Endodermal cell (in vitro differentiated cells): ENCODE results near the gene NRXN3. TPM values are rescaled to one million over a fixed set of nuclear protein-coding genes. Genes with fewer than 3 reads are reported as not detected.

ENCODE experiments used
- DNase-seq: peaks from one replicate; pipeline ENCODE4 v3.0.0-alpha.2; 2017
- H3K27ac ChIP-seq: 2 replicates; pipeline ENCODE4 v1.5.1; 2013; ENCODE audit warnings: mild to moderate bottlenecking, low read depth, low read length, moderate library complexity
- H3K27me3 ChIP-seq: 2 replicates; pipeline ENCODE4 v1.6.1; 2013; ENCODE audit warnings: mild to moderate bottlenecking, low read length, moderate library complexity; ENCODE audit not compliant: insufficient read depth, control insufficient read depth, poor library complexity, severe bottlenecking
- H3K36me3 ChIP-seq: 2 replicates; pipeline ENCODE4 v1.7.0; 2013; ENCODE audit warnings: mild to moderate bottlenecking, low read length, moderate library complexity; ENCODE audit not compliant: control insufficient read depth, insufficient read depth
- H3K4me1 ChIP-seq: one replicate; pipeline ENCODE4 v1.7.0; 2013; ENCODE audit warnings: low read length; ENCODE audit not compliant: control insufficient read depth, insufficient read depth
- H3K4me3 ChIP-seq: 2 replicates; pipeline ENCODE4 v1.5.1; 2013; ENCODE audit warnings: mild to moderate bottlenecking, low read length, moderate library complexity
- H3K9ac ChIP-seq: 2 replicates; pipeline ENCODE4 v1.6.1; 2013; ENCODE audit warnings: mild to moderate bottlenecking, low read length, moderate library complexity; ENCODE audit not compliant: poor library complexity, severe bottlenecking; ENCODE audit errors: extremely low read depth
- H3K9me3 ChIP-seq: 2 replicates; pipeline ENCODE4 v1.6.1; 2013; ENCODE audit warnings: mild to moderate bottlenecking, low read length, moderate library complexity; ENCODE audit not compliant: control insufficient read depth
- H3K27ac Mint-ChIP-seq: 2 replicates; pipeline ENCODE4 v1.8.0; 2020; ENCODE audit warnings: mixed read lengths
- H3K27me3 Mint-ChIP-seq: 2 replicates; pipeline ENCODE4 v1.8.0; 2021; ENCODE audit warnings: mild to moderate bottlenecking, mixed read lengths; ENCODE audit not compliant: insufficient read depth
- H3K36me3 Mint-ChIP-seq: 2 replicates; pipeline ENCODE4 v1.8.0; 2020; ENCODE audit warnings: low read depth, mixed read lengths
- H3K4me1 Mint-ChIP-seq: 2 replicates; pipeline ENCODE4 v1.8.0; 2020; ENCODE audit warnings: mixed read lengths
- H3K4me3 Mint-ChIP-seq: 2 replicates; pipeline ENCODE4 v1.8.0; 2020; ENCODE audit warnings: mild to moderate bottlenecking, moderate library complexity, mixed read lengths
- H3K9me3 Mint-ChIP-seq: 2 replicates; pipeline ENCODE4 v1.8.0; 2020; ENCODE audit warnings: mild to moderate bottlenecking, mixed read lengths
- WGBS, 2 experiments: methylation state at CpG; one replicate each; pipeline versions ENCODE4 v1.1.5 to v1.1.7; 2013; ENCODE audit warnings: missing lambda C conversion rate in 2 of 2, mixed read lengths in 1 of 2; ENCODE audit not compliant: insufficient coverage in 1 of 2, insufficient read length in 1 of 2; 5-methylcytosine and 5-hydroxymethylcytosine counted together
- total RNA-seq, 2 donors: library from RNA; stranded (reverse); fragmentation: NEBNext Ultra II Directional in 1 of 2; extraction: Animal tissue kit (Norgen Biotek cat#: 25700) in 1 of 2; gene quantifications; 2 replicates in 1 of 2; 3 replicates in 1 of 2; pipeline ENCODE4 v1.2.1, GENCODE V29; 2021
- TF ChIP-seq, protein P1 (sequence below): fragments of 200-600 bp; sonication (generic); conservative IDR thresholded peaks from 2 replicates; pipeline ENCODE4 v1.5.0; 2021; ENCODE audit warnings: antibody characterized with exemption, mild to moderate bottlenecking

The NRXN3 gene
- total RNA-seq, 2 donors from 2014 or later, result 20.9 to 21.4 TPM

GRCh38 chr14:78302841-78303240 is 132.7 kb downstream of the NRXN3 start:
- H3K36me3 ChIP-seq, result no peaks in the 10 kb centered on the region
- no peaks in the 10 kb centered on the region for H3K36me3 Mint-ChIP-seq
- no peaks in the 10 kb centered on the region for H3K9me3 Mint-ChIP-seq

GRCh38 chr14:78307671-78308070 is 137.5 kb downstream of the NRXN3 start:
- Mint-ChIP-seq H3K9me3 (no peaks in the 10 kb centered on the region), H3K4me1 (peaks cover 56% of the 10 kb centered on the region), H3K36me3 (no peaks in the 10 kb centered on the region), H3K27ac (no peak overlapping the region), H3K4me3 (no peak overlapping the region), H3K27me3 (peaks cover 1% of the 10 kb centered on the region)
- no peak for DNase-seq
- H3K9ac ChIP-seq, result no peak overlapping the region
- no peaks in the 10 kb centered on the region for H3K36me3 ChIP-seq
- 86 to 88% methylated on average over 1 to 2 of the region's 2 CpGs for WGBS, 2 experiments
- H3K9me3 ChIP-seq, result no peaks in the 10 kb centered on the region
- TF ChIP-seq, protein P1, sequence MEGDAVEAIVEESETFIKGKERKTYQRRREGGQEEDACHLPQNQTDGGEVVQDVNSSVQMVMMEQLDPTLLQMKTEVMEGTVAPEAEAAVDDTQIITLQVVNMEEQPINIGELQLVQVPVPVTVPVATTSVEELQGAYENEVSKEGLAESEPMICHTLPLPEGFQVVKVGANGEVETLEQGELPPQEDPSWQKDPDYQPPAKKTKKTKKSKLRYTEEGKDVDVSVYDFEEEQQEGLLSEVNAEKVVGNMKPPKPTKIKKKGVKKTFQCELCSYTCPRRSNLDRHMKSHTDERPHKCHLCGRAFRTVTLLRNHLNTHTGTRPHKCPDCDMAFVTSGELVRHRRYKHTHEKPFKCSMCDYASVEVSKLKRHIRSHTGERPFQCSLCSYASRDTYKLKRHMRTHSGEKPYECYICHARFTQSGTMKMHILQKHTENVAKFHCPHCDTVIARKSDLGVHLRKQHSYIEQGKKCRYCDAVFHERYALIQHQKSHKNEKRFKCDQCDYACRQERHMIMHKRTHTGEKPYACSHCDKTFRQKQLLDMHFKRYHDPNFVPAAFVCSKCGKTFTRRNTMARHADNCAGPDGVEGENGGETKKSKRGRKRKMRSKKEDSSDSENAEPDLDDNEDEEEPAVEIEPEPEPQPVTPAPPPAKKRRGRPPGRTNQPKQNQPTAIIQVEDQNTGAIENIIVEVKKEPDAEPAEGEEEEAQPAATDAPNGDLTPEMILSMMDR, result no peak
- H3K4me1 ChIP-seq, result peaks cover 10% of the 10 kb centered on the region
- H3K27me3 ChIP-seq, result no peaks in the 10 kb centered on the region
- no peak overlapping the region for H3K27ac ChIP-seq
- H3K4me3 ChIP-seq, result no peak overlapping the region

More at GRCh38 chr14:78302841-78303240, 132.7 kb downstream of the NRXN3 start:
- Histone ChIP-seq H3K9me3 (no peaks in the 10 kb centered on the region), H3K9ac (no peak overlapping the region), H3K4me3 (no peak overlapping the region), H3K4me1 (peaks cover 17% of the 10 kb centered on the region), H3K27me3 (no peaks in the 10 kb centered on the region), H3K27ac (no peak overlapping the region)
- WGBS, 2 experiments, result 71 to 73% methylated on average over 2 of the region's 2 CpGs
- DNase-seq, result no peak
- Mint-ChIP-seq H3K4me3 (no peak overlapping the region), H3K4me1 (peaks cover 58% of the 10 kb centered on the region), H3K27me3 (peaks cover 1% of the 10 kb centered on the region), H3K27ac (no peak overlapping the region)
- TF ChIP-seq, protein P1, result no peak

- no peak overlapping the region for H3K27ac ChIP-seq
- H3K27me3 Mint-ChIP-seq, result peaks cover 1% of the 10 kb centered on the region
Observed at GRCh38 chr14:78308079-78308478, 137.9 kb downstream of the NRXN3 start.

More at GRCh38 chr14:78308079-78308478, 137.9 kb downstream of the NRXN3 start:
- Mint-ChIP-seq H3K36me3 (no peaks in the 10 kb centered on the region), H3K27ac (no peak overlapping the region), H3K9me3 (no peaks in the 10 kb centered on the region), H3K4me1 (peaks cover 56% of the 10 kb centered on the region), H3K4me3 (no peak overlapping the region)
- Histone ChIP-seq H3K36me3 (no peaks in the 10 kb centered on the region), H3K9ac (no peak overlapping the region), H3K27me3 (no peaks in the 10 kb centered on the region), H3K4me1 (peaks cover 10% of the 10 kb centered on the region), H3K4me3 (peak overlapping the region; percentile 10), H3K9me3 (no peaks in the 10 kb centered on the region)
- no peak for DNase-seq
- TF ChIP-seq, protein P1, result no peak
- 81 to 86% methylated on average over 2 of the region's 2 CpGs for WGBS, 2 experiments
